Sigmoid colon (tissue), 7 donors: ENCODE measurements around the gene TMEM92. TPM values are rescaled to one million over a fixed set of nuclear protein-coding genes. Genes with fewer than 3 reads are reported as not detected.
"Not testable (repeated sequence)": the region's sequence is repeated elsewhere in the genome, so short reads cannot be mapped to it uniquely, and the experiment has no call there.

Experiments
- DNase-seq: peaks from one replicate; pipeline ENCODE4 v3.0.0-alpha.2; 2019
- H3K27ac ChIP-seq, 4 donors: fragments of 200-600 bp; sonication (generic); one replicate each; pipeline ENCODE4 v1.5.1; 2016 to 2019; ENCODE audit warnings: mild to moderate bottlenecking in 1 of 4
- H3K27me3 ChIP-seq, 3 donors: fragments of 200-600 bp; sonication (generic); one replicate each; pipeline ENCODE4 v1.5.1; 2019; ENCODE audit warnings: mild to moderate bottlenecking in 1 of 3
- H3K36me3 ChIP-seq, 4 donors: fragments of 200-600 bp; sonication (generic); one replicate each; pipeline ENCODE4 v1.5.1; 2016 to 2019
- H3K4me1 ChIP-seq, 4 donors: fragments of 200-600 bp; sonication (generic); one replicate each; pipeline ENCODE4 v1.5.1; 2017 to 2019
- H3K4me3 ChIP-seq, 4 donors: fragments of 200-600 bp; sonication (generic); one replicate each; pipeline ENCODE4 v1.5.1; 2017 to 2019; ENCODE audit warnings: mild to moderate bottlenecking in 2 of 4, moderate library complexity in 1 of 4
- H3K9me3 ChIP-seq, 4 donors: fragments of 200-600 bp in 3 of 4; sonication (generic) in 3 of 4; one replicate each; pipeline versions ENCODE4 v1.5.1 to v1.6.1; 2013 to 2019
- CTCF ChIP-seq, 4 experiments: fragments of 450-650 bp in 3 of 4; fragments of 200-600 bp in 1 of 4; IDR thresholded peaks; one replicate each; pipeline ENCODE4 v1.5.1; 2016 to 2019; ENCODE audit warnings: antibody characterized with exemption in 4 of 4, mild to moderate bottlenecking in 3 of 4, moderate library complexity in 2 of 4
- EP300 ChIP-seq, 4 donors: sonication (generic); formaldehyde crosslinking; IDR thresholded peaks; one replicate each; pipeline ENCODE4 v1.6.1; 2017; ENCODE audit warnings: antibody characterized with exemption in 4 of 4
- POLR2A ChIP-seq, 2 donors: fragments of 450-650 bp; IDR thresholded peaks; one replicate each; pipeline ENCODE4 v1.6.1; 2016; ENCODE audit warnings: antibody characterized with exemption in 2 of 2, mild to moderate bottlenecking in 2 of 2, moderate library complexity in 2 of 2
- POLR2AphosphoS5 ChIP-seq, 4 donors: sonication (generic); formaldehyde crosslinking; IDR thresholded peaks; one replicate each; pipeline ENCODE4 v1.6.1; 2017; ENCODE audit warnings: antibody characterized with exemption in 4 of 4
- WGBS, 2 donors: extraction: QIAGEN DNeasy Blood & Tissue Kit; methylation state at CpG; one replicate each; pipeline ENCODE4 v1.1.7; 2013; 5-methylcytosine and 5-hydroxymethylcytosine counted together
- intact Hi-C: fragments of 100-400 bp; cut with DNase I; formaldehyde crosslinking; loops from one replicate; pipeline ENCODE4 v1.15.1; 2023
- polyA plus RNA-seq, 3 donors: library from polyadenylated mRNA; stranded (reverse); fragments of 200-250 nt; gene quantifications; one replicate each; pipeline ENCODE4 v1.2.3, GENCODE V29; 2013
- total RNA-seq, 4 donors: library from RNA; depleted of rRNA; stranded (reverse); fragments of >200 nt; gene quantifications; one replicate each; pipeline ENCODE4 v1.1.0, GENCODE V29; 2016
- donor health status: healthy with polysubstance abuse.
- donor health status: Bipolar disorder and iron deficiency.
- donor health status: healthy.

The TMEM92 gene
- total and polyA plus RNA-seq, 7 donors, result 2.5 to 9.7 (median 3.6) TPM; not detected in 4

DNA sequence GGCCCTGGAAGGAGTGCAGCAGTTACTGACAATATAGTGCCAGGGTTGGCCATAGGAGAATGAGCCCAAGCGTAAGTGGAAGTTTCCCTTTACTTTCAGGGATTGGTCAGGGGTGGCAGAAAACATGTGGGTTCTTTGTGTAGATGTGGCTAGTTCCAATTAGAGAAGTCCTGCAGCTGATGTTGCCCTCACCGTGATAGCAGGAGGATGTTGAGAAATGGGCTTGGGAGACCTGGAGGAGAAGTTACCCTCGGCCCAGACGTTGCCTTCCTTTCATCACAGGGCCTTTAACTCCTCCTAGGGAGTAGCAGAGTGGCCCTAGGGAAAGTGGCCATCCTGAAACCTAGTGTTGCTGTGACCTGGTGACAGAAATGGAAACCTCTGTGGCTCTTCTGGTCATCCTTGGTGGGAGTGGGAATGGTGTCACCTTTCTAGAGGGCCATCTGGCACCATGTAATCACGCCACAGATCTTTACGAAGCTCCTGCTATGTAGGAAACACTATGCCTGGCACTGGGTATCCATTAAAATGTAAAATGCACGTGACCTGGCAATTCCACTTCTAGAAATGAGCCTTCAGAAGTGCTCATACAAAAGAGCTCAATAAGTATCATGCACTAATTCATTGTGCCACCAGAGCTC is 6.7 kb downstream of the TMEM92 start:
- Histone ChIP-seq H3K27ac (no peak overlapping the region), H3K9me3 (no peaks in the 10 kb centered on the region), H3K4me3 (no peak overlapping the region), H3K4me1 (peaks cover 0 to 3% (median 0%) of the 10 kb centered on the region in 4 donors), H3K36me3 (peaks cover 0 to 6% (median 0%) of the 10 kb centered on the region in 4 donors), H3K27me3 (no peaks in the 10 kb centered on the region)
- TF ChIP-seq EP300 (IDR thresholded peaks at IDR 0.05), result no peak
- WGBS, 2 donors, result 77 to 91% methylated on average over 7 of the region's 7 CpGs
- intact Hi-C loops, result no loop called here
- no peak for DNase-seq

GRCh38 chr17:50281739-50282401 is 7.6 kb downstream of the TMEM92 start:
- no peaks in the 10 kb centered on the region for H3K9me3 ChIP-seq
- no peak overlapping the region for H3K4me3 ChIP-seq
- no peak for DNase-seq
- peaks cover 0 to 6% (median 0%) of the 10 kb centered on the region in 4 donors for H3K36me3 ChIP-seq
- TF ChIP-seq CTCF (IDR thresholded peaks at IDR 0.05) (no peak), POLR2AphosphoS5 (IDR thresholded peaks at IDR 0.05) (no peak), POLR2A (IDR thresholded peaks at IDR 0.05) (no peak), EP300 (IDR thresholded peaks at IDR 0.05) (no peak)
- H3K27me3 ChIP-seq, result no peaks in the 10 kb centered on the region
- H3K27ac ChIP-seq, result no peak overlapping the region
- WGBS, 2 donors, result 60 to 78% methylated on average over 4 of the region's 4 CpGs
- intact Hi-C loops, result no loop called here
- H3K4me1 ChIP-seq, result peaks cover 0 to 3% (median 0%) of the 10 kb centered on the region in 4 donors

- 76 to 84% methylated on average over 10 of the region's 10 CpGs for WGBS, 2 donors
- H3K27ac ChIP-seq, result no peak overlapping the region
- peaks cover 0 to 6% (median 0%) of the 10 kb centered on the region in 4 donors for H3K36me3 ChIP-seq
- no peak for DNase-seq
- no peaks in the 10 kb centered on the region for H3K27me3 ChIP-seq
- no peak overlapping the region for H3K4me3 ChIP-seq
- intact Hi-C loops, result no loop called here
- peaks cover 0 to 10% (median 5%) of the 10 kb centered on the region in 4 donors for H3K4me1 ChIP-seq
- no peaks in the 10 kb centered on the region for H3K9me3 ChIP-seq
- TF ChIP-seq EP300 (IDR thresholded peaks at IDR 0.05) (no peak), POLR2A (IDR thresholded peaks at IDR 0.05) (no peak), POLR2AphosphoS5 (IDR thresholded peaks at IDR 0.05) (no peak), CTCF (IDR thresholded peaks at IDR 0.05) (no peak)
Measured at GRCh38 chr17:50283246-50283645, 9.0 kb downstream of the TMEM92 start.

DNA sequence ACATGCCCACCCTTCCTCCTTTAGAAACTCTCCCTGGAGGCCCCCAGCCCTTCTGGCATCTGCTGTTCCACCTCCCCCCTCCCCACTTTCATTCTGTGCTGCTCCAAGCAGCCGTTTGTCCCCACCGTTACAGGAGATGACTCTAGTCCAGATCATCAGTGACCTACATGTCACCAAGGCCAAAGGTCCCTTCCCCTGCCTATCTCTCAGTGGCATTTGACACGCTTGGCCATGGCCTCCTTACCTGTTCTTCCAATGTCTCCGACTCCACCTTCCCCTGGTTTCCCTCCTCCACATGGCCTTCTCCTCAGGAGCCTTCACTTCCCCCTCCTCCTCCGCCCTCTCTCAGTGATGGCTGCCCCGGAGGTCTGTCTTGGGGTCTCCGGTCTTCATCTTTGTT is 9.4 kb downstream of the TMEM92 start:
- TF ChIP-seq POLR2A (IDR thresholded peaks at IDR 0.05), result no peak
- no peak for TF ChIP-seq CTCF (IDR thresholded peaks at IDR 0.05)
- no peak for TF ChIP-seq POLR2AphosphoS5 (IDR thresholded peaks at IDR 0.05)
- TF ChIP-seq EP300 (IDR thresholded peaks at IDR 0.05), result no peak
- Histone ChIP-seq H3K36me3 (peaks cover 0 to 6% (median 0%) of the 10 kb centered on the region in 4 donors), H3K9me3 (no peaks in the 10 kb centered on the region), H3K4me1 (peaks cover 0 to 14% (median 10%) of the 10 kb centered on the region in 4 donors), H3K4me3 (no peak overlapping the region), H3K27ac (no peak overlapping the region), H3K27me3 (no peaks in the 10 kb centered on the region)
- no peak for DNase-seq
- 73 to 82% methylated on average over 7 of the region's 7 CpGs for WGBS, 2 donors
- intact Hi-C loops, result no loop called here

- no peak for TF ChIP-seq EP300 (IDR thresholded peaks at IDR 0.05)
- no peak for TF ChIP-seq POLR2AphosphoS5 (IDR thresholded peaks at IDR 0.05)
- no peak for TF ChIP-seq POLR2A (IDR thresholded peaks at IDR 0.05)
- TF ChIP-seq CTCF (IDR thresholded peaks at IDR 0.05), result no peak
- Histone ChIP-seq H3K27ac (no peak overlapping the region), H3K4me1 (peaks cover 0 to 33% (median 31%) of the 10 kb centered on the region in 4 donors), H3K9me3 (no peaks in the 10 kb centered on the region), H3K27me3 (no peaks in the 10 kb centered on the region), H3K36me3 (peaks cover 0 to 6% (median 0%) of the 10 kb centered on the region in 4 donors), H3K4me3 (no peak overlapping the region)
- no peak for DNase-seq
- intact Hi-C loops, result no loop called here
- 73 to 77% methylated on average over 3 of the region's 3 CpGs for WGBS, 2 donors
Measured at GRCh38 chr17:50285941-50286340, 11.7 kb downstream of the TMEM92 start.

DNA sequence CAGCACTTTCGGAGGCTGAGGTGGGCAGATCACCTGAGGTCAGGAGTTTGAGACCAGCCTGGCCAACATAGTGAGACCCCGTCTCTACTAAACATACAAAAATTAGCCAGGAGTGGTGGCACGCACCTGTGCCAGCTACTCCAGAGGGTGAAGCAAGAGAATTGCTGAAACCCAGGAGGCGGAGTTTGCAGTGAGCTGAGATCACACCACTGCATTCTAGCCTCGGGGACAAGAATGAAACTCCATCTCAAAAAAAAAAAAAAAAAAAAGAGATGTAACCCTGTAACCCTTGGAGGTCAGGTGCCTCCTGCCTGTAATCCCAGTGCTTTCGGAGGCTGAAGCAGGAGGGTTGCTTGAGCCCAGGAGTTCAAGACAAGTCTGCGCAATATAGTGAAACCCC is 13.0 kb downstream of the TMEM92 start:
- not testable (repeated sequence) for DNase-seq
- H3K4me1 ChIP-seq, result peaks cover 0 to 37% (median 31%) of the 10 kb centered on the region in 4 donors
- 81 to 83% methylated on average over 7 of the region's 7 CpGs for whole genome bisulfite sequencing, 2 donors

More for the DNA sequence above, 13.0 kb downstream of the TMEM92 start:
- H3K27me3 ChIP-seq, H3K9me3 ChIP-seq, H3K4me3 ChIP-seq, intact Hi-C loops, H3K27ac ChIP-seq, H3K36me3 ChIP-seq: not testable (repeated sequence)
